Smooth muscle cell (in vitro differentiated cells): ENCODE data around the gene TUBGCP2. TPM values are rescaled to one million over a fixed set of nuclear protein-coding genes. Genes with fewer than 3 reads are reported as not detected.

Source experiments
- DNase-seq: peaks from one replicate; lab custom pipeline; 2025; ENCODE audit not compliant: unreplicated experiment; lab: John Stamatoyannopoulos, UW
- H2AFZ ChIP-seq: fragments of 200-600 bp; sonication (generic); 2 replicates; pipeline ENCODE4 v1.6.0; 2016; ENCODE audit warnings: antibody characterized with exemption, low read depth, mild to moderate bottlenecking
- H3F3A ChIP-seq: fragments of 200-600 bp; sonication (generic); 2 replicates; pipeline ENCODE4 v1.6.0; 2017; ENCODE audit warnings: antibody characterized with exemption, low read depth
- H3K27ac ChIP-seq: fragments of 200-600 bp; sonication (generic); 2 replicates; pipeline ENCODE4 v1.5.1; 2016; ENCODE audit warnings: low read depth, mild to moderate bottlenecking
- H3K27me3 ChIP-seq: fragments of 200-600 bp; sonication (generic); 2 replicates; pipeline ENCODE4 v1.6.1; 2016; ENCODE audit warnings: low read depth, mild to moderate bottlenecking
- H3K36me3 ChIP-seq: fragments of 200-600 bp; sonication (generic); 2 replicates; pipeline ENCODE4 v1.5.1; 2016; ENCODE audit warnings: low read depth
- H3K4me1 ChIP-seq: fragments of 200-600 bp; sonication (generic); 2 replicates; pipeline ENCODE4 v1.5.1; 2016; ENCODE audit warnings: low read depth
- H3K4me2 ChIP-seq: fragments of 200-600 bp; sonication (generic); 2 replicates; pipeline ENCODE4 v1.6.0; 2016; ENCODE audit warnings: mild to moderate bottlenecking
- H3K4me3 ChIP-seq: fragments of 200-600 bp; sonication (generic); 2 replicates; pipeline ENCODE4 v1.5.1; 2016; ENCODE audit warnings: mild to moderate bottlenecking
- H3K79me2 ChIP-seq: fragments of 200-600 bp; sonication (generic); 2 replicates; pipeline ENCODE4 v1.6.0; 2016; ENCODE audit warnings: low read depth, mild to moderate bottlenecking
- H3K9ac ChIP-seq: fragments of 200-600 bp; sonication (generic); 2 replicates; pipeline ENCODE4 v1.6.0; 2016; ENCODE audit warnings: low read depth
- H3K9me3 ChIP-seq: fragments of 200-600 bp; sonication (generic); replicated peaks from 2 replicates; pipeline ENCODE4 v1.5.1; 2016; ENCODE audit warnings: low read depth
- H4K20me1 ChIP-seq: fragments of 200-600 bp; sonication (generic); 2 replicates; pipeline ENCODE4 v1.6.0; 2016; ENCODE audit warnings: low read depth
- WGBS: methylation state at CpG from one replicate; pipeline ENCODE4 v1.1.7; 2016; ENCODE audit warnings: low lambda C conversion rate; 5-methylcytosine and 5-hydroxymethylcytosine counted together
- microRNA counts: library from miRNA; unstranded; fragments of <30 nt; microRNA quantifications from one replicate; lab custom pipeline; 2016
- microRNA-seq: library from miRNA; unstranded; fragments of <30 nt; microRNA quantifications from one replicate; pipeline ENCODE4, GENCODE V29; 2016; ENCODE audit warnings: borderline number of aligned reads
- polyA plus RNA-seq: library from polyadenylated mRNA; unstranded; fragments of >200 nt; fragmentation: Nextera tagmentation; extraction: Ambion mirVana; gene quantifications from 2 replicates; pipeline ENCODE4 v1.2.1, GENCODE V29; 2016
- small RNA-seq: library from RNA; depleted of rRNA; stranded (forward); fragments of <200 nt; gene quantifications from one replicate; pipeline ENCODE3, GENCODE V24; 2014
- total RNA-seq: library from RNA; depleted of rRNA; stranded (reverse); fragments of >200 nt; gene quantifications from 2 replicates; pipeline ENCODE4 v1.2.3, GENCODE V29; 2014
- TF ChIP-seq, protein P1 (sequence below): fragments of 200-600 bp; sonication (generic); IDR thresholded peaks from 2 replicates; pipeline ENCODE4 v1.5.1; 2017; ENCODE audit warnings: borderline replicate concordance, mild to moderate bottlenecking, antibody characterized with exemption; ENCODE audit not compliant: insufficient read depth, poor library complexity, severe bottlenecking

TUBGCP2 gene
- total and polyA plus RNA-seq, 2 experiments from 2014 or later = 39.5 to 40.5 TPM

DNA sequence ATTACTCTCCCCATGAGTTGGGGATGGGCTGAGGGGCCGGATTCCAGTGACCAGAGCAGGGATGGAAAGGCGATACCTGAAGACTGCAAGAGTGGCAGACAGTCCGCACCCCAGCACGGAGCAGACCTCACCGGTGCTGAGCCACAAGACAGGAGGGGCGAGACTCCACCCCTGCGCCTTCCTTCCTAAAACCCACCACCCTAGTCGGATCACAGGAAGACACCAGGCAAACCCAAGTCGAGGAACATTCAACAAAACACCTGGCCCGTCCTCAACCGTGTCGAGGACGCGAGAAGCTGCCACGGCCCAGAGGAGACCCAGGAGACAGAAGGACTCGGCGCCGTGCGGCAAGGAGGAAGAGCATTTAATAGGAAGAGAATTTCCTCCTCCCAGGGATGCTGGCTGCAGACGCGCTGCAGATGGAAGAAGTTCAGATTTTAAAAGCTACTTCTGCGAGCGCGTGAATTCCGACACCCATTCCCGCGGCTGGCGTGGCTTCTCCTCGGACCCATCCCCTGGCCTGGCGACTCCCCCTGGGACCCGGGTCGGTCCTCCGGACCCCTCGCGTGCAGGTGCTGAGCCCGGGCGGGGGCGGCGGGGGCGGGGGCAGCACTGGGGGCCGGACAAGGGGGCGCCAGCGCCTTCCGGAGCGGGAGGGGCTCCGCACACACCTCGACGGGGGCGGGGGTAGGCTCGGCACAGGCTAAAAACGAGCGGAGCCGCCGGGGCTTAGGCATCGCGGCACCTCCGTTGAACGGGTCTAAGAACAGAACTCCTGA, 79.2 kb downstream of the TUBGCP2 start:
- Histone ChIP-seq H3K9me3 (no peaks in the 10 kb centered on the region), H3K36me3 (no peaks in the 10 kb centered on the region), H3K4me3 (no peak overlapping the region), H4K20me1 (no peaks in the 10 kb centered on the region), H3K27ac (no peak overlapping the region), H3K4me2 (no peak overlapping the region), H3F3A (no peaks in the 10 kb centered on the region), H2AFZ (no peak overlapping the region), H3K4me1 (no peaks in the 10 kb centered on the region), H3K79me2 (no peaks in the 10 kb centered on the region), H3K27me3 (peaks cover 73% of the 10 kb centered on the region), H3K9ac (no peak overlapping the region)
- DNase-seq = no peak
- 22% methylated on average over 39 of the region's 58 CpGs for WGBS
- TF ChIP-seq, protein P1, sequence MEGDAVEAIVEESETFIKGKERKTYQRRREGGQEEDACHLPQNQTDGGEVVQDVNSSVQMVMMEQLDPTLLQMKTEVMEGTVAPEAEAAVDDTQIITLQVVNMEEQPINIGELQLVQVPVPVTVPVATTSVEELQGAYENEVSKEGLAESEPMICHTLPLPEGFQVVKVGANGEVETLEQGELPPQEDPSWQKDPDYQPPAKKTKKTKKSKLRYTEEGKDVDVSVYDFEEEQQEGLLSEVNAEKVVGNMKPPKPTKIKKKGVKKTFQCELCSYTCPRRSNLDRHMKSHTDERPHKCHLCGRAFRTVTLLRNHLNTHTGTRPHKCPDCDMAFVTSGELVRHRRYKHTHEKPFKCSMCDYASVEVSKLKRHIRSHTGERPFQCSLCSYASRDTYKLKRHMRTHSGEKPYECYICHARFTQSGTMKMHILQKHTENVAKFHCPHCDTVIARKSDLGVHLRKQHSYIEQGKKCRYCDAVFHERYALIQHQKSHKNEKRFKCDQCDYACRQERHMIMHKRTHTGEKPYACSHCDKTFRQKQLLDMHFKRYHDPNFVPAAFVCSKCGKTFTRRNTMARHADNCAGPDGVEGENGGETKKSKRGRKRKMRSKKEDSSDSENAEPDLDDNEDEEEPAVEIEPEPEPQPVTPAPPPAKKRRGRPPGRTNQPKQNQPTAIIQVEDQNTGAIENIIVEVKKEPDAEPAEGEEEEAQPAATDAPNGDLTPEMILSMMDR = no peak

MicroRNAs within 50 kb of the gene (microRNA counts, 767-probe panel; counts per million panel counts)
- microRNA hsa-miR-202-3p (lab: Ali Mortazavi, UCI) = 183 counts per million

Small RNAs within 50 kb of the gene (microRNA-seq; reads per million reads assigned to microRNA genes)
- not detected for gene MIR202

Small RNAs within 50 kb of the gene (small RNA-seq; reads per million reads assigned to genes)
- 0.26 reads per million, percentile 2 among the genes with 10 or more reads in this experiment for gene BANF1P2

Other genes starting within 250 kb of the TUBGCP2 start
- gene ADGRA1, start 220.9 kb downstream of the TUBGCP2 start, total RNA-seq = not detected in 2 replicates
- gene ADGRA1, start 220.9 kb downstream of the TUBGCP2 start, polyA plus RNA-seq = not detected in 2 replicates
- gene KNDC1, start 148.7 kb downstream of the TUBGCP2 start, total RNA-seq = 1.8 and 2.3 TPM in 2 replicates
- 3.1 and 3.4 TPM in 2 replicates for gene KNDC1, start 148.7 kb downstream of the TUBGCP2 start, polyA plus RNA-seq
- gene UTF1, start 78.7 kb downstream of the TUBGCP2 start, total RNA-seq = not detected in 2 replicates
- not detected in 2 replicates for gene UTF1, start 78.7 kb downstream of the TUBGCP2 start, polyA plus RNA-seq
- not detected in 2 replicates for gene VENTX, start 71.0 kb downstream of the TUBGCP2 start, total RNA-seq
- 0.33 TPM in 1 of 2 replicates, not detected in the other for gene VENTX, start 71.0 kb downstream of the TUBGCP2 start, polyA plus RNA-seq
- 0.36 and 0.85 TPM in 2 replicates for gene ADAM8, start 32.0 kb downstream of the TUBGCP2 start, total RNA-seq
- 0.70 and 0.96 TPM in 2 replicates for gene ADAM8, start 32.0 kb downstream of the TUBGCP2 start, polyA plus RNA-seq
- 15.3 and 20.0 TPM in 2 replicates for gene ZNF511, start within 50 bp of the TUBGCP2 start, total RNA-seq
- 52.3 and 70.2 TPM in 2 replicates for gene ZNF511, start within 50 bp of the TUBGCP2 start, polyA plus RNA-seq
- 2.4 and 7.8 TPM in 2 replicates for gene CALY, start 28.0 kb upstream of the TUBGCP2 start, total RNA-seq
- 9.4 and 10.1 TPM in 2 replicates for gene CALY, start 28.0 kb upstream of the TUBGCP2 start, polyA plus RNA-seq
- gene PRAP1, start 38.5 kb upstream of the TUBGCP2 start, total RNA-seq = not detected in 2 replicates
- gene PRAP1, start 38.5 kb upstream of the TUBGCP2 start, polyA plus RNA-seq = 0.27 and 1.4 TPM in 2 replicates
- gene FUOM, start 49.1 kb upstream of the TUBGCP2 start, total RNA-seq = 16.6 and 19.5 TPM in 2 replicates
- gene FUOM, start 49.1 kb upstream of the TUBGCP2 start, polyA plus RNA-seq = 43.9 and 46.7 TPM in 2 replicates
- 63.2 and 63.8 TPM in 2 replicates for gene ECHS1, start 64.5 kb upstream of the TUBGCP2 start, total RNA-seq
- 112 and 113 TPM in 2 replicates for gene ECHS1, start 64.5 kb upstream of the TUBGCP2 start, polyA plus RNA-seq
- gene PAOX, start 70.4 kb upstream of the TUBGCP2 start, total RNA-seq = 1.9 and 3.3 TPM in 2 replicates
- gene PAOX, start 70.4 kb upstream of the TUBGCP2 start, polyA plus RNA-seq = 7.0 and 7.1 TPM in 2 replicates
- 20.6 and 31.6 TPM in 2 replicates for gene MTG1, start 85.3 kb upstream of the TUBGCP2 start, total RNA-seq
- gene MTG1, start 85.3 kb upstream of the TUBGCP2 start, polyA plus RNA-seq = 53.5 and 70.0 TPM in 2 replicates
- 0.09 and 0.13 TPM in 2 replicates for gene SPRN, start 115.8 kb upstream of the TUBGCP2 start, total RNA-seq
- 0.56 and 1.00 TPM in 2 replicates for gene SPRN, start 115.8 kb upstream of the TUBGCP2 start, polyA plus RNA-seq
- gene SCART1, start 145.1 kb upstream of the TUBGCP2 start, total RNA-seq = 1.1 and 2.2 TPM in 2 replicates
- gene SCART1, start 145.1 kb upstream of the TUBGCP2 start, polyA plus RNA-seq = 0.45 and 1.7 TPM in 2 replicates
- gene CYP2E1, start 218.5 kb upstream of the TUBGCP2 start, total RNA-seq = 3.1 and 10.8 TPM in 2 replicates
- 1.1 and 1.3 TPM in 2 replicates for gene CYP2E1, start 218.5 kb upstream of the TUBGCP2 start, polyA plus RNA-seq